ENCODE measurements around the gene LPCAT3. TPM values are rescaled to one million over a fixed set of nuclear protein-coding genes. Genes with fewer than 3 reads are reported as not detected.

The LPCAT3 gene
- total RNA-seq, 1 donor from 2014 or later, result 42.0 TPM

- Histone ChIP-seq H3K4me3 (no peak overlapping the region), H3K36me3 (peaks cover 3 to 37% of the 10 kb centered on the region in 2 donors), H3K4me1 (peaks cover 9% of the 10 kb centered on the region), H3K9me3 (no peaks in the 10 kb centered on the region), H3K27ac (no peak overlapping the region), H3K27me3 (no peaks in the 10 kb centered on the region)
- TF ChIP-seq, protein P1, sequence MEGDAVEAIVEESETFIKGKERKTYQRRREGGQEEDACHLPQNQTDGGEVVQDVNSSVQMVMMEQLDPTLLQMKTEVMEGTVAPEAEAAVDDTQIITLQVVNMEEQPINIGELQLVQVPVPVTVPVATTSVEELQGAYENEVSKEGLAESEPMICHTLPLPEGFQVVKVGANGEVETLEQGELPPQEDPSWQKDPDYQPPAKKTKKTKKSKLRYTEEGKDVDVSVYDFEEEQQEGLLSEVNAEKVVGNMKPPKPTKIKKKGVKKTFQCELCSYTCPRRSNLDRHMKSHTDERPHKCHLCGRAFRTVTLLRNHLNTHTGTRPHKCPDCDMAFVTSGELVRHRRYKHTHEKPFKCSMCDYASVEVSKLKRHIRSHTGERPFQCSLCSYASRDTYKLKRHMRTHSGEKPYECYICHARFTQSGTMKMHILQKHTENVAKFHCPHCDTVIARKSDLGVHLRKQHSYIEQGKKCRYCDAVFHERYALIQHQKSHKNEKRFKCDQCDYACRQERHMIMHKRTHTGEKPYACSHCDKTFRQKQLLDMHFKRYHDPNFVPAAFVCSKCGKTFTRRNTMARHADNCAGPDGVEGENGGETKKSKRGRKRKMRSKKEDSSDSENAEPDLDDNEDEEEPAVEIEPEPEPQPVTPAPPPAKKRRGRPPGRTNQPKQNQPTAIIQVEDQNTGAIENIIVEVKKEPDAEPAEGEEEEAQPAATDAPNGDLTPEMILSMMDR (IDR thresholded peaks at IDR 0.05), result no peak
- TF ChIP-seq POLR2A (IDR thresholded peaks at IDR 0.05) (no peak), POLR2AphosphoS5 (IDR thresholded peaks at IDR 0.05; ENCODE audit: insufficient read depth in 1 of 2, low read depth in 1 of 2) (no peak)
- intact Hi-C loops (cut with DNase I), result no loop called here
- no peak for DNase-seq (ENCODE audit: extremely low spot score in 2 of 2)
Measured at GRCh38 chr12:6981152-6982052, 36.9 kb downstream of the LPCAT3 start.

GRCh38 chr12:6980740-6981139, 37.5 kb downstream of the LPCAT3 start:
- Histone ChIP-seq H3K4me3 (no peak overlapping the region), H3K27ac (no peak overlapping the region), H3K36me3 (peaks cover 3 to 43% of the 10 kb centered on the region in 2 donors), H3K9me3 (no peaks in the 10 kb centered on the region), H3K4me1 (peaks cover 9% of the 10 kb centered on the region), H3K27me3 (no peaks in the 10 kb centered on the region)
- intact Hi-C loops (cut with DNase I), result no loop called here
- no peak for DNase-seq (ENCODE audit: extremely low spot score in 2 of 2)
- TF ChIP-seq, protein P1 (IDR thresholded peaks at IDR 0.05), result no peak
- no peak for TF ChIP-seq POLR2A (IDR thresholded peaks at IDR 0.05)
- TF ChIP-seq POLR2AphosphoS5 (IDR thresholded peaks at IDR 0.05; ENCODE audit: insufficient read depth in 1 of 2, low read depth in 1 of 2), result no peak

GRCh38 chr12:6980075-6980474, 38.2 kb downstream of the LPCAT3 start:
- H3K36me3 ChIP-seq, result peaks cover 6 to 50% of the 10 kb centered on the region in 2 donors
- TF ChIP-seq, protein P1 (IDR thresholded peaks at IDR 0.05), result no peak
- TF ChIP-seq POLR2A (IDR thresholded peaks at IDR 0.05) (no peak), POLR2AphosphoS5 (IDR thresholded peaks at IDR 0.05; ENCODE audit: insufficient read depth in 1 of 2, low read depth in 1 of 2) (no peak)
- intact Hi-C loops (cut with DNase I), result no loop called here
- peaks cover 9% of the 10 kb centered on the region for H3K4me1 ChIP-seq
- H3K27me3 ChIP-seq, result no peaks in the 10 kb centered on the region
- H3K27ac ChIP-seq, result no peak overlapping the region
- H3K4me3 ChIP-seq, result no peak overlapping the region
- no peak for DNase-seq (ENCODE audit: extremely low spot score in 2 of 2)
- no peaks in the 10 kb centered on the region for H3K9me3 ChIP-seq

DNA sequence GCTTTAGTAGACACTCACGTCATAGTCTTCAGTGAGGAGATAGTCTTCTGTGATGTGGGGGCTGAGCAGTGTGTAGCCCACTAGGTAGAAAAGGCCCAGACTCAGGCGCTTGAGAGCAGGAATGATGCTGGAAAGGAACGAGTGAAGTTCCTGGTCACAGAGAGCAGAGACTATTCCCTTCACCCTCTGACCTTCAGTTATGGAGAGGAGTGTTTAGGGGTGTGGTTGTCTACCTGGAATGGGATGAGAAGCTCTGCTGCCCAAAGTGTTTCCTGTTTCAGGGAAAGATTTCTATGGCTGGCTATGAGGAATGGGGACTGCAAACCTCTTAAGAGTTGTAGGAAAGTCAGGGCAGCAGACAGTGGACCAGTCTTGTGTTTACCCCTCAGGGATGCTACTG, 38.8 kb downstream of the LPCAT3 start:
- no peak overlapping the region for H3K4me3 ChIP-seq
- H3K27ac ChIP-seq, result no peak overlapping the region
- H3K4me1 ChIP-seq, result peaks cover 9% of the 10 kb centered on the region
- no peaks in the 10 kb centered on the region for H3K9me3 ChIP-seq
- no peak for DNase-seq (ENCODE audit: extremely low spot score in 2 of 2)
- intact Hi-C loops (cut with DNase I), result no loop called here
- peaks cover 6 to 56% of the 10 kb centered on the region in 2 donors for H3K36me3 ChIP-seq
- TF ChIP-seq POLR2AphosphoS5 (IDR thresholded peaks at IDR 0.05; ENCODE audit: insufficient read depth in 1 of 2, low read depth in 1 of 2), result no peak
- TF ChIP-seq POLR2A (IDR thresholded peaks at IDR 0.05), result no peak
- TF ChIP-seq, protein P1 (IDR thresholded peaks at IDR 0.05), result no peak
- no peaks in the 10 kb centered on the region for H3K27me3 ChIP-seq

GRCh38 chr12:6979021-6979420, 39.3 kb downstream of the LPCAT3 start:
- Histone ChIP-seq H3K9me3 (no peaks in the 10 kb centered on the region), H3K4me1 (peaks cover 9% of the 10 kb centered on the region), H3K36me3 (peaks cover 6 to 61% of the 10 kb centered on the region in 2 donors), H3K27ac (no peak overlapping the region), H3K4me3 (no peak overlapping the region), H3K27me3 (no peaks in the 10 kb centered on the region)
- DNase-seq (ENCODE audit: extremely low spot score in 2 of 2), result no peak
- TF ChIP-seq POLR2A (IDR thresholded peaks at IDR 0.05), result no peak
- TF ChIP-seq, protein P1 (IDR thresholded peaks at IDR 0.05), result no peak
- no peak for TF ChIP-seq POLR2AphosphoS5 (IDR thresholded peaks at IDR 0.05; ENCODE audit: insufficient read depth in 1 of 2, low read depth in 1 of 2)
- intact Hi-C loops (cut with DNase I), result no loop called here
